CD8-positive, alpha-beta memory T cell (primary cell): ENCODE measurements around the gene CABP2. TPM values are rescaled to one million over a fixed set of nuclear protein-coding genes. Genes with fewer than 3 reads are reported as not detected.

Experiments
- CTCF ChIA-PET: fragments of 350-600 bp; sonication (Branson Sonifier 250); formaldehyde crosslinking; loops from one replicate; lab custom pipeline; 2021; ENCODE audit warnings: antibody characterized with exemption; lab: Charles Lee
- POLR2A ChIA-PET: fragments of 350-600 bp; sonication (Branson Sonifier 250); formaldehyde crosslinking; loops from one replicate; lab custom pipeline; 2021; ENCODE audit warnings: antibody characterized with exemption; lab: Charles Lee
- DNase-seq, 5 donors: peaks; one replicate each; pipeline versions ENCODE4 v3.0.0 to v3.0.0-alpha.2; 2020 to 2022; ENCODE audit warnings: mixed read lengths in 1 of 5
- H3K27ac ChIP-seq: one replicate; pipeline ENCODE4 v1.7.0; 2013; ENCODE audit warnings: low read depth, mild to moderate bottlenecking, low read length, moderate library complexity
- H3K27me3 ChIP-seq: 2 replicates; pipeline ENCODE4 v1.7.0; 2013; ENCODE audit warnings: low read length, mild to moderate bottlenecking; ENCODE audit not compliant: insufficient read depth, poor library complexity, severe bottlenecking
- H3K36me3 ChIP-seq: 2 replicates; pipeline ENCODE4 v1.7.0; 2013; ENCODE audit warnings: mild to moderate bottlenecking, low read length, moderate library complexity; ENCODE audit not compliant: insufficient read depth
- H3K4me1 ChIP-seq: 2 replicates; pipeline ENCODE4 v1.7.0; 2013; ENCODE audit warnings: mild to moderate bottlenecking, low read length, moderate library complexity; ENCODE audit not compliant: insufficient read depth
- H3K4me3 ChIP-seq: 2 replicates; pipeline ENCODE4 v1.7.0; 2013; ENCODE audit warnings: mild to moderate bottlenecking, low read length
- H3K9me3 ChIP-seq: 2 replicates; pipeline ENCODE4 v1.7.0; 2013; ENCODE audit warnings: mild to moderate bottlenecking, low read length
- H3K27ac Mint-ChIP-seq, 8 donors: one replicate each; pipeline ENCODE4 v1.8.0; 2020 to 2021; ENCODE audit warnings: mixed read lengths in 8 of 8, mild to moderate bottlenecking in 6 of 8, inconsistent platforms in 3 of 8, moderate library complexity in 3 of 8
- H3K27me3 Mint-ChIP-seq, 2 donors: one replicate each; pipeline ENCODE4 v1.8.0; 2020 to 2021; ENCODE audit warnings: mixed read lengths in 2 of 2, mild to moderate bottlenecking in 1 of 2, moderate library complexity in 1 of 2
- H3K36me3 Mint-ChIP-seq, 3 donors: one replicate each; pipeline ENCODE4 v1.8.0; 2020 to 2021; ENCODE audit warnings: mixed read lengths in 3 of 3, inconsistent platforms in 1 of 3, mild to moderate bottlenecking in 1 of 3
- H3K4me1 Mint-ChIP-seq, 3 donors: one replicate each; pipeline ENCODE4 v1.8.0; 2020 to 2021; ENCODE audit warnings: mixed read lengths in 3 of 3, inconsistent platforms in 1 of 3, mild to moderate bottlenecking in 1 of 3
- H3K4me3 Mint-ChIP-seq, 7 donors: one replicate each; pipeline ENCODE4 v1.8.0; 2020 to 2021; ENCODE audit warnings: mixed read lengths in 7 of 7, mild to moderate bottlenecking in 6 of 7, moderate library complexity in 4 of 7, inconsistent platforms in 2 of 7
- H3K9me3 Mint-ChIP-seq, 5 donors: one replicate each; pipeline ENCODE4 v1.8.0; 2020 to 2022; ENCODE audit warnings: mixed read lengths in 5 of 5, mild to moderate bottlenecking in 3 of 5, moderate library complexity in 2 of 5, inconsistent platforms in 1 of 5
- polyA plus RNA-seq: library from polyadenylated mRNA; unstranded; fragments of 300-500 nt; fragmentation: Illumina TruSeq; gene quantifications from one replicate; pipeline ENCODE4 v1.2.3, GENCODE V29; 2021
- total RNA-seq, 2 experiments: library from RNA; stranded (reverse); gene quantifications; one replicate each; pipeline ENCODE4 v1.2.3, GENCODE V29; 2021

CABP2 gene
- total and polyA plus RNA-seq, 3 experiments from 2014 or later: not detected

GRCh38 chr11:67544616-67545242 lies 21.5 kb upstream of the CABP2 start:
- Histone ChIP-seq H3K4me3 (no peak overlapping the region), H3K27ac (no peak overlapping the region), H3K27me3 (no peaks in the 10 kb centered on the region), H3K4me1 (no peaks in the 10 kb centered on the region), H3K9me3 (no peaks in the 10 kb centered on the region), H3K36me3 (no peaks in the 10 kb centered on the region)
- CTCF ChIA-PET: no interaction called here
- Mint-ChIP-seq H3K27me3 (no peaks in the 10 kb centered on the region), H3K4me1 (no peaks in the 10 kb centered on the region), H3K9me3 (no peaks in the 10 kb centered on the region), H3K36me3 (no peaks in the 10 kb centered on the region), H3K4me3 (no peak overlapping the region), H3K27ac (no peak overlapping the region)
- POLR2A ChIA-PET: no interaction called here
- DNase-seq: no peak

- no peak overlapping the region for H3K27ac Mint-ChIP-seq
- Histone ChIP-seq H3K4me1 (no peaks in the 10 kb centered on the region), H3K9me3 (no peaks in the 10 kb centered on the region), H3K27ac (no peak overlapping the region), H3K36me3 (no peaks in the 10 kb centered on the region), H3K27me3 (no peaks in the 10 kb centered on the region), H3K4me3 (no peak overlapping the region)
- H3K36me3 Mint-ChIP-seq: no peaks in the 10 kb centered on the region
- no peaks in the 10 kb centered on the region for H3K4me1 Mint-ChIP-seq
- CTCF ChIA-PET: no interaction called here
- DNase-seq: no peak
- POLR2A ChIA-PET: no interaction called here
- H3K9me3 Mint-ChIP-seq: no peaks in the 10 kb centered on the region
- H3K27me3 Mint-ChIP-seq: no peaks in the 10 kb centered on the region
- H3K4me3 Mint-ChIP-seq: no peak overlapping the region
These were observed 20.3 kb upstream of the CABP2 start for GRCh38 chr11:67543585-67543984.

- Histone ChIP-seq H3K4me3 (no peak overlapping the region), H3K36me3 (no peaks in the 10 kb centered on the region), H3K4me1 (no peaks in the 10 kb centered on the region), H3K27ac (no peak overlapping the region), H3K9me3 (no peaks in the 10 kb centered on the region), H3K27me3 (no peaks in the 10 kb centered on the region)
- Mint-ChIP-seq H3K9me3 (no peaks in the 10 kb centered on the region), H3K36me3 (no peaks in the 10 kb centered on the region), H3K27ac (peak overlapping the region in 1 of 8 donors; percentile 60), H3K4me3 (no peak overlapping the region), H3K27me3 (peaks cover under 1 to 3% of the 10 kb centered on the region in 2 donors), H3K4me1 (no peaks in the 10 kb centered on the region)
- ChIA-PET POLR2A (no interaction called here), CTCF (interaction anchor here (0.5 kb wide), 1 partner anchor 908 kb away, joined by 3 read pairs; no protein-coding TSS in a partner anchor)
- no peak for DNase-seq
These were observed 19.7 kb upstream of the CABP2 start for GRCh38 chr11:67542971-67543370.

GRCh38 chr11:67542169-67542568 lies 18.9 kb upstream of the CABP2 start:
- Histone ChIP-seq H3K4me3 (no peak overlapping the region), H3K27me3 (no peaks in the 10 kb centered on the region), H3K4me1 (no peaks in the 10 kb centered on the region), H3K36me3 (no peaks in the 10 kb centered on the region), H3K27ac (no peak overlapping the region), H3K9me3 (no peaks in the 10 kb centered on the region)
- Mint-ChIP-seq H3K27ac (no peak overlapping the region), H3K4me3 (no peak overlapping the region), H3K27me3 (peaks cover 3 to 6% of the 10 kb centered on the region in 2 donors), H3K9me3 (no peaks in the 10 kb centered on the region), H3K4me1 (no peaks in the 10 kb centered on the region), H3K36me3 (no peaks in the 10 kb centered on the region)
- no peak for DNase-seq
- CTCF ChIA-PET: interaction anchor here (1.2 kb wide), 1 partner anchor 1156 kb away, joined by 3 read pairs; no protein-coding TSS in a partner anchor
- POLR2A ChIA-PET: no interaction called here

- ChIA-PET CTCF (no interaction called here), POLR2A (no interaction called here)
- Mint-ChIP-seq H3K27ac (no peak overlapping the region), H3K4me1 (no peaks in the 10 kb centered on the region), H3K9me3 (no peaks in the 10 kb centered on the region), H3K36me3 (no peaks in the 10 kb centered on the region), H3K27me3 (peaks cover 3 to 6% of the 10 kb centered on the region in 2 donors), H3K4me3 (no peak overlapping the region)
- no peak overlapping the region for H3K4me3 ChIP-seq
- H3K27me3 ChIP-seq: no peaks in the 10 kb centered on the region
- no peaks in the 10 kb centered on the region for H3K4me1 ChIP-seq
- no peak for DNase-seq
- H3K27ac ChIP-seq: no peak overlapping the region
- H3K36me3 ChIP-seq: no peaks in the 10 kb centered on the region
- H3K9me3 ChIP-seq: no peaks in the 10 kb centered on the region
These were observed 18.0 kb upstream of the CABP2 start for GRCh38 chr11:67541198-67541597.

GRCh38 chr11:67539550-67539949 lies 16.3 kb upstream of the CABP2 start:
- H3K4me3 Mint-ChIP-seq: no peak overlapping the region
- peaks cover 3 to 6% of the 10 kb centered on the region in 2 donors for H3K27me3 Mint-ChIP-seq
- Histone ChIP-seq H3K4me3 (no peak overlapping the region), H3K27ac (no peak overlapping the region), H3K9me3 (no peaks in the 10 kb centered on the region), H3K36me3 (no peaks in the 10 kb centered on the region), H3K4me1 (no peaks in the 10 kb centered on the region), H3K27me3 (no peaks in the 10 kb centered on the region)
- no peak for DNase-seq
- H3K27ac Mint-ChIP-seq: no peak overlapping the region
- ChIA-PET CTCF (no interaction called here), POLR2A (no interaction called here)
- no peaks in the 10 kb centered on the region for H3K4me1 Mint-ChIP-seq
- no peaks in the 10 kb centered on the region for H3K36me3 Mint-ChIP-seq
- H3K9me3 Mint-ChIP-seq: peaks cover 1 to 5% (median 1%) of the 10 kb centered on the region in 5 donors

- no peaks in the 10 kb centered on the region for H3K4me1 Mint-ChIP-seq
- H3K27me3 ChIP-seq: no peaks in the 10 kb centered on the region
- peaks cover 3 to 9% (median 5%) of the 10 kb centered on the region in 5 donors for H3K9me3 Mint-ChIP-seq
These were observed 15.7 kb upstream of the CABP2 start for GRCh38 chr11:67538823-67539505.

GRCh38 chr11:67538306-67538705 lies 15.1 kb upstream of the CABP2 start:
- Mint-ChIP-seq H3K4me1 (no peaks in the 10 kb centered on the region), H3K27me3 (peaks cover 3 to 7% of the 10 kb centered on the region in 2 donors), H3K36me3 (no peaks in the 10 kb centered on the region), H3K9me3 (peaks cover 3 to 11% (median 11%) of the 10 kb centered on the region in 5 donors), H3K27ac (no peak overlapping the region), H3K4me3 (no peak overlapping the region)
- Histone ChIP-seq H3K4me3 (no peak overlapping the region), H3K27me3 (no peaks in the 10 kb centered on the region), H3K36me3 (no peaks in the 10 kb centered on the region), H3K27ac (no peak overlapping the region), H3K9me3 (no peaks in the 10 kb centered on the region), H3K4me1 (no peaks in the 10 kb centered on the region)
- DNase-seq: no peak
- CTCF ChIA-PET: no interaction called here
- POLR2A ChIA-PET: no interaction called here

More at GRCh38 chr11:67538823-67539505, 15.7 kb upstream of the CABP2 start:
- H3K27ac ChIP-seq: no peak overlapping the region
- no peak overlapping the region for H3K27ac Mint-ChIP-seq
- CTCF ChIA-PET: no interaction called here
- no peak overlapping the region for H3K4me3 Mint-ChIP-seq
- POLR2A ChIA-PET: no interaction called here
- no peaks in the 10 kb centered on the region for H3K36me3 Mint-ChIP-seq
- H3K4me1 ChIP-seq: no peaks in the 10 kb centered on the region
- no peak for DNase-seq
- no peaks in the 10 kb centered on the region for H3K9me3 ChIP-seq
- H3K36me3 ChIP-seq: no peaks in the 10 kb centered on the region
- peaks cover 3 to 7% of the 10 kb centered on the region in 2 donors for H3K27me3 Mint-ChIP-seq
- H3K4me3 ChIP-seq: no peak overlapping the region
